ENCODE data around the gene RHBDL3. TPM values are rescaled to one million over a fixed set of nuclear protein-coding genes. Genes with fewer than 3 reads are reported as not detected.

RHBDL3 gene
- polyA plus RNA-seq, 2 donors: 0.29 to 0.58 TPM

DNA sequence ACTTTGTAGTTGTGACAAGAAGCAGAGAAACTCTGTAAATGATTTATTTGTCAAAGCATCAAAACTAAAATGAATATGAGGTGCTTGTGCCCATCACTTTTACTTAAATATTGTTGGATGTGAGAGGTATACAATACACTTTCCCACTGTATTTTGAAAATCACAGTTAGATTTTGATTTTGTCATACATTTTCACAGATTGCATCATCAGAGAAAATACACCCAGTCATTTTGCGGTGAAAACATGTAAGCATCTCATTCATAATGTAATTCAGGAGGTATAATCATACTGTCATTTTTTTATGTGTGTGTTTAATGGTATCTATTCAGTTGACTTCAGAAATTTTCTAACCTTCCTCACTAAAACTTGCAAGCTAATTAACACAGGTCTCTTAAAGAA, 95.6 kb downstream of the RHBDL3 start:
- WGBS, 2 donors: 93 to 95% methylated on average over 1 of the region's 1 CpG
- Histone ChIP-seq H3K27me3 (ENCODE audit: control insufficient read depth in 1 of 2, insufficient read depth in 2 of 2, low read length in 2 of 2) (no peaks in the 10 kb centered on the region), H3K4me3 (ENCODE audit: low read depth in 1 of 2, low read length in 2 of 2) (no peak overlapping the region), H3K36me3 (ENCODE audit: control insufficient read depth in 2 of 2, insufficient read depth in 2 of 2, low read length in 1 of 2) (peaks cover 12 to 20% of the 10 kb centered on the region in 2 donors), H3K4me1 (ENCODE audit: control insufficient read depth in 2 of 2, insufficient read depth in 2 of 2, low read length in 1 of 2) (peaks cover 0 to 3% of the 10 kb centered on the region in 2 donors), H3K27ac (ENCODE audit: low read depth in 2 of 2, low read length in 1 of 2) (no peak overlapping the region), H3K9me3 (ENCODE audit: control insufficient read depth in 2 of 2, insufficient read depth in 1 of 2, low read depth in 1 of 2, low read length in 1 of 2) (no peaks in the 10 kb centered on the region)

DNA sequence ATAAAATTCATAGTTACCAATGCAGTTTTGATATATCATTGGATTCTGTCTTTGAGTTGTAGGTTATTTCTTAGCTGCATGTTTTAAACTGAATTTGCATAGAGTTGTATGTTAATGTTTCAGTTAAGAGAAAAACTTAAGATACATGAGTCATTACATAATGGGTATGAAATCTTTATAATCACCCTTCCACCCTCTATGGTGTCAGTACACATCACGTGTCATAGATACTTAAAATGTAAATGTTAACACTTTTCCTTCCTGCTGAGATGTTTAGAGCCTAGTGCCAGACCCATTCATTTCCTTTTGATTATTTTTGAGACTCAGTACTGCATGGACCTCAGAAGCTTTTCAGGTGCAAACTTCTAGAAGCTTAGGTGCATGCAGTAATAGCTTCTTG, 104.8 kb downstream of the RHBDL3 start:
- H3K4me1 ChIP-seq (ENCODE audit: control insufficient read depth in 2 of 2, insufficient read depth in 2 of 2, low read length in 1 of 2): no peaks in the 10 kb centered on the region
- WGBS, 2 donors: 62 to 78% methylated on average over 1 of the region's 1 CpG
- no peaks in the 10 kb centered on the region for H3K27me3 ChIP-seq (ENCODE audit: control insufficient read depth in 1 of 2, insufficient read depth in 2 of 2, low read length in 2 of 2)
- no peak overlapping the region for H3K4me3 ChIP-seq (ENCODE audit: low read depth in 1 of 2, low read length in 2 of 2)
- no peak overlapping the region for H3K27ac ChIP-seq (ENCODE audit: low read depth in 2 of 2, low read length in 1 of 2)
- H3K36me3 ChIP-seq (ENCODE audit: control insufficient read depth in 2 of 2, insufficient read depth in 2 of 2, low read length in 1 of 2): peaks cover 8 to 14% of the 10 kb centered on the region in 2 donors
- no peaks in the 10 kb centered on the region for H3K9me3 ChIP-seq (ENCODE audit: control insufficient read depth in 2 of 2, insufficient read depth in 1 of 2, low read depth in 1 of 2, low read length in 1 of 2)

Other genes starting within 250 kb of the RHBDL3 start
- gene RHOT1, start 123.3 kb upstream of the RHBDL3 start, polyA plus RNA-seq: 10 to 100 TPM; 17.7 to 38.3 TPM
- gene C17orf75, start 76.3 kb downstream of the RHBDL3 start, polyA plus RNA-seq: 1 to 10 TPM; 7.3 to 9.3 TPM
- gene ZNF207, start 84.3 kb downstream of the RHBDL3 start, polyA plus RNA-seq: 100 to 1,000 TPM in 1 of 2 donors, 10 to 100 TPM in 1; 73.6 to 114 TPM
- gene PSMD11, start 178.7 kb downstream of the RHBDL3 start, polyA plus RNA-seq: 10 to 100 TPM; 45.8 to 55.0 TPM
- 1 to 10 TPM; 5.5 to 5.6 TPM for gene CDK5R1, start 221.2 kb downstream of the RHBDL3 start, polyA plus RNA-seq

Measured in esophagus (tissue), 2 donors.